AG04449 (cell line): ENCODE data around the gene POLR2L.

ENCODE experiments used
- CTCF ChIA-PET: fragments of 350-600 bp; formaldehyde crosslinking; extraction: SDS; loops from one replicate; lab custom pipeline; 2021; ENCODE audit warnings: antibody characterized with exemption; lab: Yijun Ruan, JAX
- POLR2A ChIA-PET: fragments of 400-600, 350-600 bp; formaldehyde crosslinking; extraction: SDS; loops from one replicate; lab custom pipeline; 2020; ENCODE audit warnings: antibody characterized with exemption, inconsistent platforms; lab: Yijun Ruan, JAX
- DNase-seq: peaks from one replicate; pipeline ENCODE4 v3.0.0-alpha.2; 2010; ENCODE audit warnings: low read depth, low spot score
- H3K4me3 ChIP-seq: 2 replicates; pipeline ENCODE4 v1.5.1; 2011; ENCODE audit warnings: low read depth, mild to moderate bottlenecking, control low read depth, low read length
- TF ChIP-seq, protein P1 (sequence below): IDR thresholded peaks from one replicate; pipeline ENCODE4 v1.5.1; 2011; ENCODE audit warnings: mild to moderate bottlenecking, moderate library complexity, low read length, control low read depth, inconsistent platforms; ENCODE audit not compliant: insufficient read depth; ENCODE audit errors: missing control alignments

POLR2L gene

DNA sequence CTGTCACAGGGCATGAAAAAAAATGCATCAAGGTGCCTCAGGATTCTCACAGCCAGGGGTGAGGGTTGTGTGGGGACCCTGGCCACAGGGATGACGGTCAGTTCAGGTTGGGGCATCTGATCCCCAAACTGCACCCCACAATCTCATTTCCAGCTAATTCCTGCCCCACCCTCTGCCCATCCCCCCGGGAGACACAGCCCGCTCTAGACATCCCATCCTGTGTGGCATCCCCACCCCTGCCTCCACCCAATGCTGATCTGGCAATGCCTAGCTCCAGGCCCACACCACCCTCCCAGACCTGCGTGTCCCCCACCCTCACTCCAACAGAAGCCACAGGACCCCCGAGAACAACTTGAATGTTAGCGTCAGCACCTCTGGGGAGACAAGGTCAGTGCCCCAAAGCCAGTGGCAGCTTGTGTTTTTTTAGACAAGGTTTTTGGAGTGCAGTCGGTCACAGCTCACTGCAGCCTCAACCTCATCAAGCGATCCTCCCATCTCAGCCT lies 25.6 kb upstream of the POLR2L start:
- no peak overlapping the region for H3K4me3 ChIP-seq
- CTCF ChIA-PET = interaction anchor here (1.5 kb wide), 1 partner anchor 12 kb away, joined by 3 read pairs; no protein-coding TSS in a partner anchor
- POLR2A ChIA-PET = interaction anchor here (0.5 to 1.0 kb wide), 3 partner anchors 22 to 46 kb away, joined by 3 to 4 read pairs (median 3); partner anchors contain the start of gene TSPAN4
- no peak for DNase-seq
- TF ChIP-seq, protein P1, sequence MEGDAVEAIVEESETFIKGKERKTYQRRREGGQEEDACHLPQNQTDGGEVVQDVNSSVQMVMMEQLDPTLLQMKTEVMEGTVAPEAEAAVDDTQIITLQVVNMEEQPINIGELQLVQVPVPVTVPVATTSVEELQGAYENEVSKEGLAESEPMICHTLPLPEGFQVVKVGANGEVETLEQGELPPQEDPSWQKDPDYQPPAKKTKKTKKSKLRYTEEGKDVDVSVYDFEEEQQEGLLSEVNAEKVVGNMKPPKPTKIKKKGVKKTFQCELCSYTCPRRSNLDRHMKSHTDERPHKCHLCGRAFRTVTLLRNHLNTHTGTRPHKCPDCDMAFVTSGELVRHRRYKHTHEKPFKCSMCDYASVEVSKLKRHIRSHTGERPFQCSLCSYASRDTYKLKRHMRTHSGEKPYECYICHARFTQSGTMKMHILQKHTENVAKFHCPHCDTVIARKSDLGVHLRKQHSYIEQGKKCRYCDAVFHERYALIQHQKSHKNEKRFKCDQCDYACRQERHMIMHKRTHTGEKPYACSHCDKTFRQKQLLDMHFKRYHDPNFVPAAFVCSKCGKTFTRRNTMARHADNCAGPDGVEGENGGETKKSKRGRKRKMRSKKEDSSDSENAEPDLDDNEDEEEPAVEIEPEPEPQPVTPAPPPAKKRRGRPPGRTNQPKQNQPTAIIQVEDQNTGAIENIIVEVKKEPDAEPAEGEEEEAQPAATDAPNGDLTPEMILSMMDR = no peak

GRCh38 chr11:866481-866880 lies 24.2 kb upstream of the POLR2L start:
- TF ChIP-seq, protein P1 = no peak
- no peak overlapping the region for H3K4me3 ChIP-seq
- no peak for DNase-seq
- ChIA-PET POLR2A (interaction anchor here (1.0 kb wide), 1 partner anchor 9 kb away, joined by 3 read pairs; no protein-coding TSS in a partner anchor), CTCF (interaction anchor here (1.2 kb wide), 1 partner anchor 9 kb away, joined by 3 read pairs; no protein-coding TSS in a partner anchor)

GRCh38 chr11:865462-866430 lies 23.4 kb upstream of the POLR2L start:
- H3K4me3 ChIP-seq = no peak overlapping the region
- CTCF ChIA-PET = interaction anchor here (1.2 kb wide), 1 partner anchor 8 kb away, joined by 3 read pairs; no protein-coding TSS in a partner anchor
- TF ChIP-seq, protein P1 = no peak
- no peak for DNase-seq
- POLR2A ChIA-PET = interaction anchor here (0.6 to 1.2 kb wide), 3 partner anchors 8 to 22 kb away, joined by 3 to 4 read pairs (median 4); no protein-coding TSS in a partner anchor

- no peak overlapping the region for H3K4me3 ChIP-seq
- TF ChIP-seq, protein P1 = no peak
- CTCF ChIA-PET = no interaction called here
- POLR2A ChIA-PET = interaction anchor here (0.6 to 1.2 kb wide), 3 partner anchors 10 to 624 kb away, joined by 3 to 4 read pairs (median 4); no protein-coding TSS in a partner anchor
- DNase-seq = no peak
Measured at GRCh38 chr11:864898-865297, 22.6 kb upstream of the POLR2L start.

DNA sequence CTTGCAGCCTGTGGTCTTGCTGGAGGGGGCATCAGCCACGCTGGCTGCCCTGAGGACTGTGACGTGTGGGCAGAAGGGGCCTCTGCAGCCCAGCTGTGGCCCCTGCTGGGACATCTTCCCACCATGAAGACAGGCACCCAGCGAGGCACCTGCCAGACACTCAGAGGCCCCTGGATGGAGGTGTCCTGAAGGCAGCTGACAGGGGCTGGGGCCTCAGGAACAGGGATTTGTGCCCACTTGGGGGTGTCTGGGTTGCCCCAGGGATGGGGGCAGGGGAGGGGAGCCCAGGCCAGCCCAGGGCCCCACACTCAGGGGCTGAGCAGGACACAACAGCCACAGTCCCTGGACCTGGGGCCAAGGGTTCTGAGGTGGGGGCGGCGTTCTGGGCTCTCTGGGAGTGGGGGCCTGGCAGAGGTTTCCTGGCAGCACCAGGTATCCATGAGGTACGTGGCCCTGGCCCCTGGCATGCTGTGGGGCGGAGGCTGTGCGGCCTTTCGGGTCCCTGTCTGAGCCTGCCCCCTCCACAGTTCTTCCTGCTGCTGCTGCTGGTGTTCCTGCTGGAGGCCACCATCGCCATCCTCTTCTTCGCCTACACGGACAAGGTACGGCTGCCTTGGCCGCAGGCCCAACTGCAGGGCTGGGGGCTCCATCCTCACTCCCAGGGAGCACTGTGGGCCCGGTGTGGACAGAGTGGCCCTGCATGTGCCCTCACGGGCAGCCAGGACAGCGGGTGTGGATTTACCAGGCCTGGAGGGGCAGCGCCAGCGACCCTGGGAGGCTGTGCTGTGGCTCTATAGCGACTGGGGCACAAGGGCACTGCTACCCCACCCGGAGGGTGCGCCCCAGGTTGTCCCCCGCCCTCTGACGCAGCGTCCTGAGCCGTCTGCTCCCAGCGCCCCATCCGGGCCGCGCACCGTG lies 21.8 kb upstream of the POLR2L start:
- no peak for DNase-seq
- ChIA-PET POLR2A (interaction anchor here (0.7 kb wide), 1 partner anchor 625 kb away, joined by 3 read pairs; no protein-coding TSS in a partner anchor), CTCF (interaction anchor here (9.3 kb wide), 1 partner anchor 17 kb away, joined by 58 read pairs; no protein-coding TSS in a partner anchor)
- TF ChIP-seq, protein P1 = no peak
- H3K4me3 ChIP-seq = no peak overlapping the region
